Astrocyte (in vitro differentiated cells and primary cell): Measurements from ENCODE around the gene XPNPEP1. TPM values are rescaled to one million over a fixed set of nuclear protein-coding genes. Genes with fewer than 3 reads are reported as not detected.
A peak's percentile ranks its signal among the peaks of the same experiment; 100 is the strongest.

Experiments
- DNase-seq: peaks from one replicate; pipeline ENCODE4 v3.0.0-alpha.2; 2010; ENCODE audit warnings: low read depth
- FAIRE-seq: peaks from 2 replicates; lab custom pipeline; 2011; peaks lifted over from hg19 to GRCh38; lab: Jason Lieb, UNC
- H2AFZ ChIP-seq: 2 replicates; pipeline ENCODE4 v1.6.0; 2012; ENCODE audit warnings: low read depth, low read length, inconsistent platforms
- H3K27ac ChIP-seq: 2 replicates; pipeline ENCODE4 v1.5.1; 2011; ENCODE audit warnings: low read depth, low read length, inconsistent platforms
- H3K27me3 ChIP-seq: 2 replicates; pipeline ENCODE4 v1.6.0; 2011; ENCODE audit warnings: low read length, inconsistent platforms; ENCODE audit not compliant: insufficient read depth
- H3K36me3 ChIP-seq: 2 replicates; pipeline ENCODE4 v1.5.1; 2011; ENCODE audit warnings: low read length, inconsistent platforms; ENCODE audit not compliant: insufficient read depth
- H3K4me1 ChIP-seq: 2 replicates; pipeline ENCODE4 v1.5.1; 2011; ENCODE audit warnings: low read length, inconsistent platforms; ENCODE audit not compliant: insufficient read depth
- H3K4me2 ChIP-seq: 2 replicates; pipeline ENCODE4 v1.6.0; 2012; ENCODE audit warnings: low read length, inconsistent platforms
- H3K4me3 ChIP-seq: 2 replicates; pipeline ENCODE4 v1.5.1; 2011; ENCODE audit warnings: low read depth, mild to moderate bottlenecking, low read length, inconsistent platforms; ENCODE audit not compliant: insufficient read depth
- H3K79me2 ChIP-seq: 2 replicates; pipeline ENCODE4 v1.6.0; 2012; ENCODE audit warnings: mild to moderate bottlenecking, low read length, inconsistent platforms; ENCODE audit not compliant: insufficient read depth
- H3K9ac ChIP-seq: 2 replicates; pipeline ENCODE4 v1.6.0; 2012; ENCODE audit warnings: mild to moderate bottlenecking, low read length, inconsistent platforms
- H3K9me3 ChIP-seq: 2 replicates; pipeline ENCODE4 v1.5.1; 2012; ENCODE audit warnings: low read depth, mild to moderate bottlenecking, low read length, inconsistent platforms; ENCODE audit not compliant: insufficient read depth
- H4K20me1 ChIP-seq: 2 replicates; pipeline ENCODE4 v1.6.0; 2012; ENCODE audit warnings: low read length, inconsistent platforms; ENCODE audit not compliant: insufficient read depth
- H3K27ac Mint-ChIP-seq: one replicate; pipeline ENCODE4 v1.8.0; 2021; ENCODE audit warnings: mild to moderate bottlenecking, mixed read lengths; ENCODE audit not compliant: unreplicated experiment
- H3K27me3 Mint-ChIP-seq: one replicate; pipeline ENCODE4 v1.8.0; 2021; ENCODE audit warnings: low read depth, mixed read lengths; ENCODE audit not compliant: unreplicated experiment
- H3K36me3 Mint-ChIP-seq: one replicate; pipeline ENCODE4 v1.8.0; 2021; ENCODE audit warnings: low read depth, mixed read lengths; ENCODE audit not compliant: unreplicated experiment
- H3K4me1 Mint-ChIP-seq: one replicate; pipeline ENCODE4 v1.8.0; 2021; ENCODE audit warnings: low read depth, mixed read lengths; ENCODE audit not compliant: unreplicated experiment
- H3K4me3 Mint-ChIP-seq: one replicate; pipeline ENCODE4 v1.8.0; 2021; ENCODE audit warnings: mild to moderate bottlenecking, moderate library complexity, mixed read lengths; ENCODE audit not compliant: unreplicated experiment
- H3K9me3 Mint-ChIP-seq: one replicate; pipeline ENCODE4 v1.8.0; 2021; ENCODE audit warnings: mild to moderate bottlenecking, mixed read lengths; ENCODE audit not compliant: unreplicated experiment
- EZH2 ChIP-seq: IDR thresholded peaks from 2 replicates; pipeline ENCODE4 v1.6.1; 2012; ENCODE audit warnings: mild to moderate bottlenecking, low read length, inconsistent platforms; ENCODE audit not compliant: insufficient read depth
- total RNA-seq: library from RNA; stranded (reverse); gene quantifications from 2 replicates; pipeline ENCODE4 v1.2.1, GENCODE V29; 2021
- TF ChIP-seq, protein P1 (sequence below): IDR thresholded peaks from 2 replicates; pipeline ENCODE4 v1.5.1; 2011; ENCODE audit warnings: low read depth, mild to moderate bottlenecking, inconsistent platforms, low read length, moderate library complexity; ENCODE audit not compliant: insufficient read depth

The XPNPEP1 gene
- total RNA-seq, 1 donor from 2014 or later = 100 TPM

DNA sequence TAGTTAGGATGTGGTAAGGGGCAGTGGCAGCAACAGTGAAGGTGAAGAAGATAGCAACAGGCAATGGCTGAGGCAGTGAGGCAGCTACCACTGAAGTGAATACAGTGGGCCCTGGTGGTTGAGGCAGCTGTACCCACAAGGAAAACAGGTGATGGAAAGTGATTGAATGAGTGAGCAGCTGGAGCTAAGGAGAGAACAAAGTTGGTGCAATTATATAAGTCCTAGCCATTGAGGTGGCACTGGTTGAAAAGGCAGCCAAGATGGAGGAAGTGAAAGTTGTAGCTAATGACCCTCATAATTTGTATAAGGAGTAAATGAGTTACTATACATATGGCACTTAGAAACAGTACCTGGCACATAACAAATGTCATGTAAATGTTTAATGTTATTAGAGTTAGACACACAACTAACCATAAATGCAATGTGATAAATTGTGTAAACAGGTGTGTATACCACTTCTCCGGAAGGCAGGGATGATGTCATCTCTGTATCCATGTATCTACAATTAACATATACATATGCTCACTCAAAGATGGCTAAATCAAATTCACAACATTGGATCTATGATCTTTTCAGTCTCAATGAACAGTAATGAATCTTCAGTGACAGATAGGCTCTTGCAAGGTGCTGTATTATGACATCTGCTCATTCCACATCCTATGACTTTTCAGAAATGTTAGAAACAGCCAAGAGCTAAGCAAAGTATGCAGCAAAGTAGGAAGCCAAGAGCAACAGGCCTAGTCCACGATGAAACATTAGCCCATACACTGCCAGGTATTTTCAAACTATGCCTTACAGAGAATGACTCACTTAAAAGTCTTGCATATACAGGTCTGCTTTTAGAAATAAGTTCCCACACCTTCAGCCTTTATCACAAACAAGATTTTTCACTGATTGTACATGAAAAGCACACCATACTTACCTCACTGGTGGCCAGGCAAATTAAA, 10.7 kb downstream of the XPNPEP1 start:
- Histone ChIP-seq H3K36me3 (peaks cover 3% of the 10 kb centered on the region), H3K4me2 (peak overlapping the region; percentile 10), H4K20me1 (peaks cover 32% of the 10 kb centered on the region), H3K4me3 (no peak overlapping the region), H2AFZ (no peak overlapping the region), H3K9ac (peak overlapping the region; percentile 15), H3K9me3 (no peaks in the 10 kb centered on the region), H3K4me1 (peaks cover 28% of the 10 kb centered on the region), H3K79me2 (peaks cover 65% of the 10 kb centered on the region), H3K27me3 (no peaks in the 10 kb centered on the region), H3K27ac (peak overlapping the region; percentile 69)
- Mint-ChIP-seq H3K27ac (peak overlapping the region; percentile 99), H3K9me3 (no peaks in the 10 kb centered on the region), H3K36me3 (peaks cover 14% of the 10 kb centered on the region), H3K27me3 (no peaks in the 10 kb centered on the region), H3K4me3 (peak overlapping the region; percentile 28), H3K4me1 (peaks cover 45% of the 10 kb centered on the region)
- FAIRE-seq (no peak), DNase-seq (peak; percentile 99)
- TF ChIP-seq EZH2 = no peak
- TF ChIP-seq, protein P1, sequence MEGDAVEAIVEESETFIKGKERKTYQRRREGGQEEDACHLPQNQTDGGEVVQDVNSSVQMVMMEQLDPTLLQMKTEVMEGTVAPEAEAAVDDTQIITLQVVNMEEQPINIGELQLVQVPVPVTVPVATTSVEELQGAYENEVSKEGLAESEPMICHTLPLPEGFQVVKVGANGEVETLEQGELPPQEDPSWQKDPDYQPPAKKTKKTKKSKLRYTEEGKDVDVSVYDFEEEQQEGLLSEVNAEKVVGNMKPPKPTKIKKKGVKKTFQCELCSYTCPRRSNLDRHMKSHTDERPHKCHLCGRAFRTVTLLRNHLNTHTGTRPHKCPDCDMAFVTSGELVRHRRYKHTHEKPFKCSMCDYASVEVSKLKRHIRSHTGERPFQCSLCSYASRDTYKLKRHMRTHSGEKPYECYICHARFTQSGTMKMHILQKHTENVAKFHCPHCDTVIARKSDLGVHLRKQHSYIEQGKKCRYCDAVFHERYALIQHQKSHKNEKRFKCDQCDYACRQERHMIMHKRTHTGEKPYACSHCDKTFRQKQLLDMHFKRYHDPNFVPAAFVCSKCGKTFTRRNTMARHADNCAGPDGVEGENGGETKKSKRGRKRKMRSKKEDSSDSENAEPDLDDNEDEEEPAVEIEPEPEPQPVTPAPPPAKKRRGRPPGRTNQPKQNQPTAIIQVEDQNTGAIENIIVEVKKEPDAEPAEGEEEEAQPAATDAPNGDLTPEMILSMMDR = no peak

DNA sequence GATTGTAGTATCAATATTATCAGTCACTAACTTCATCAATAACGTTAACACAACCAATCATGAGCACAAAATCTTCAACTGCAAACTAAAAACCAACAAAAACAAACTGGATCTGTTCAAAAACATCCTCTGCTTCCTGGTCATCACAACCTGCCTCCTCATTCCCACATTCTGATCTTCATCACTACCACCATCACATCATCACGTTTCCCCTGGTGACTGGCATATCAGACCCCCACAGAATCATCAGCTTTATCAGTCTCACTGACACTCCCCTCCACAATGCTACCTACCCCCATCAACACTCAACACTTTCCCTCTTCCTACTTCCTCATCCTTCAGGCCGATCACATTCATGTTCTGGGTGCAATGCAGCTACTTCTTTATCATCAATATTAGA, 11.4 kb downstream of the XPNPEP1 start:
- Mint-ChIP-seq H3K36me3 (peaks cover 18% of the 10 kb centered on the region), H3K4me1 (peaks cover 45% of the 10 kb centered on the region), H3K27ac (peak overlapping the region; percentile 27), H3K4me3 (no peak overlapping the region), H3K27me3 (no peaks in the 10 kb centered on the region), H3K9me3 (no peaks in the 10 kb centered on the region)
- Histone ChIP-seq H3K4me2 (no peak overlapping the region), H3K9ac (no peak overlapping the region), H3K79me2 (peaks cover 58% of the 10 kb centered on the region), H3K9me3 (no peaks in the 10 kb centered on the region), H2AFZ (no peak overlapping the region), H4K20me1 (peaks cover 31% of the 10 kb centered on the region), H3K4me1 (peaks cover 28% of the 10 kb centered on the region), H3K27ac (peak overlapping the region; percentile 34), H3K27me3 (no peaks in the 10 kb centered on the region), H3K36me3 (peaks cover 3% of the 10 kb centered on the region), H3K4me3 (no peak overlapping the region)
- DNase-seq (no peak), FAIRE-seq (no peak)
- TF ChIP-seq, protein P1 = no peak
- TF ChIP-seq EZH2 = no peak

DNA sequence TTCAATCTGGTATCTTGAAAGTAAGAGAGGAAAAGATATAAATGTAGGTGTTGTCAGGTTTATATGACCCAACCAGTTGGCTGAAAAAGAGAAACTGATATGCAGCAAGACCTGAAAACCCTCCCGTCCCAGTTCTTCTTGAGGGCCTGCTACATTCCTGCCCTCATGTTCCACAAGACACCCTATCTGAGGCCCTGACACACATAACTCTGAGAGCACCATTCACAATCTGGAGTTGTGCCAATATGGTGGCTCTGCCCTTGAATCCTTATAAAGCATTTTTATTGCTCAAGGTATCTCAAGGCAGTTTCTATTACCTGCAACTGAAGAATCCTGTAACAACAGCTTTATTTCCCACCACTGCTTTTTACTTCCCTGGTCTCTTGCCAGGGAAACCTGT, 17.0 kb downstream of the XPNPEP1 start:
- Mint-ChIP-seq H3K36me3 (peaks cover 37% of the 10 kb centered on the region), H3K9me3 (peaks cover 1% of the 10 kb centered on the region)

More for the DNA sequence above, 17.0 kb downstream of the XPNPEP1 start:
- Histone ChIP-seq H4K20me1 (peaks cover 18% of the 10 kb centered on the region), H3K9me3 (no peaks in the 10 kb centered on the region), H3K27me3 (no peaks in the 10 kb centered on the region), H2AFZ (no peak overlapping the region), H3K4me3 (no peak overlapping the region), H3K36me3 (peaks cover 13% of the 10 kb centered on the region), H3K9ac (no peak overlapping the region), H3K4me2 (no peak overlapping the region), H3K4me1 (peaks cover 6% of the 10 kb centered on the region), H3K79me2 (peaks cover 56% of the 10 kb centered on the region), H3K27ac (no peak overlapping the region)
- no peak for FAIRE-seq
- H3K27ac Mint-ChIP-seq = no peak overlapping the region
- H3K27me3 Mint-ChIP-seq = no peaks in the 10 kb centered on the region
- H3K4me3 Mint-ChIP-seq = no peak overlapping the region
- H3K4me1 Mint-ChIP-seq = peaks cover 20% of the 10 kb centered on the region
- TF ChIP-seq, protein P1 = no peak
- no peak for TF ChIP-seq EZH2
- DNase-seq = no peak
